Parietal lobe (tissue), 1 donor: Measurements from ENCODE around the gene RPP40. TPM values are rescaled to one million over a fixed set of nuclear protein-coding genes. Genes with fewer than 3 reads are reported as not detected.

Experiments
- total RNA-seq: library from RNA; depleted of rRNA; stranded (reverse); fragments of >200 nt; gene quantifications from one replicate; pipeline ENCODE4 v1.2.3, GENCODE V29; 2014

The RPP40 gene
- 13.8 TPM for total RNA-seq

GRCh38 chr6:5003604-5004372 lies at the start of gene RPP40:
RPP40 (minus strand) TSS chr6:5004037; CDS start chr6:5004002, 35 bp downstream.

Other genes starting within 250 kb of the RPP40 start
- 16.3 TPM for gene CDYL, start 227.6 kb downstream of the RPP40 start, total RNA-seq
- 1.3 TPM for gene PPP1R3G, start 81.3 kb upstream of the RPP40 start, total RNA-seq